K562 (cell line): ENCODE measurements around the gene CCDC85B. TPM values are rescaled to one million over a fixed set of nuclear protein-coding genes. Genes with fewer than 3 reads are reported as not detected.

Source experiments
- CTCF ChIP-seq, 3 experiments: IDR thresholded peaks in 2 of 3; conservative IDR thresholded peaks in 1 of 3; 2 replicates each; pipeline ENCODE4 v1.5.1; 2011 to 2012; ENCODE audit warnings: low read length in 3 of 3, mild to moderate bottlenecking in 3 of 3, control low read depth in 2 of 3, improper control_type of control experiment in 1 of 3, inconsistent platforms in 1 of 3, low read depth in 1 of 3, mixed read lengths in 1 of 3, moderate library complexity in 1 of 3; ENCODE audit not compliant: insufficient read depth in 2 of 3
- E4F1 ChIP-seq: fragments of 250-450 bp; sonication (Bioruptor Pico); IDR thresholded peaks from 2 replicates; pipeline ENCODE4 v1.5.0; 2021; ENCODE audit warnings: mild to moderate bottlenecking, borderline replicate concordance
- FOXO4 ChIP-seq: fragments of 450-650 bp; formaldehyde crosslinking; IDR thresholded peaks from 2 replicates; pipeline ENCODE4 v1.4.0; 2020; ENCODE audit warnings: mild to moderate bottlenecking, moderate library complexity
- GABPA ChIP-seq: fragments of 200-800 bp; sonication (Bioruptor generic); conservative IDR thresholded peaks from 2 replicates; pipeline ENCODE4 v1.6.1; 2016; ENCODE audit warnings: low read depth, missing genetic modification characterization, missing compliant biosample characterization
- HINFP ChIP-seq: fragments of 450-650 bp; conservative IDR thresholded peaks from 2 replicates; pipeline ENCODE4 v1.6.1; 2016; ENCODE audit warnings: missing genetic modification characterization, low read depth, mild to moderate bottlenecking, control low read depth, missing compliant biosample characterization
- HMGN3 ChIP-seq: IDR thresholded peaks from 2 replicates; pipeline ENCODE4 v1.6.1; 2011; ENCODE audit warnings: borderline replicate concordance, low read depth, mild to moderate bottlenecking, mixed read lengths, low read length; ENCODE audit not compliant: insufficient read length; ENCODE audit errors: extremely low read depth
- NRF1 ChIP-seq, 2 experiments: fragments of 450-650 bp; IDR thresholded peaks in 1 of 2; conservative IDR thresholded peaks in 1 of 2; 2 replicates each; pipeline ENCODE4 v1.6.1; 2014; ENCODE audit warnings: mild to moderate bottlenecking in 2 of 2
- SAFB2 ChIP-seq: fragments of 200-400 bp; formaldehyde crosslinking; IDR thresholded peaks from 2 replicates; pipeline ENCODE4 v1.6.1; 2018; ENCODE audit warnings: borderline replicate concordance, low read length, low read depth, moderate library complexity; ENCODE audit not compliant: severe bottlenecking
- SRSF7 ChIP-seq: fragments of 200-400 bp; formaldehyde crosslinking; optimal IDR thresholded peaks from 2 replicates; pipeline ENCODE3; 2017; ENCODE audit warnings: mild to moderate bottlenecking, low read depth, low read length
- THAP12 ChIP-seq: fragments of 250-450 bp; sonication (Bioruptor Pico); IDR thresholded peaks from 2 replicates; pipeline ENCODE4 v1.9.0; 2021; ENCODE audit warnings: mild to moderate bottlenecking, inconsistent platforms
- TRIM25 ChIP-seq: fragments of 450-650 bp; IDR thresholded peaks from 2 replicates; pipeline ENCODE4 v1.7.0; 2016; ENCODE audit warnings: borderline replicate concordance
- ZNF146 ChIP-seq: IDR thresholded peaks from one replicate; pipeline ENCODE4 v1.6.1; 2018; ENCODE audit warnings: missing compliant biosample characterization; ENCODE audit not compliant: unreplicated experiment
- ZZZ3 ChIP-seq: fragments of 450-650 bp; IDR thresholded peaks from 2 replicates; pipeline ENCODE4 v1.6.1; 2016; ENCODE audit warnings: antibody characterized with exemption, mild to moderate bottlenecking, moderate library complexity
- polyA plus RNA-seq, 8 experiments: library from polyadenylated mRNA; depleted of rRNA in 4 of 8; stranded (reverse) in 5 of 8; unstranded in 3 of 8; fragments of >200 nt; fragmentation: Nextera tagmentation in 2 of 8; fragmentation: Illumina TruSeq in 1 of 8; extraction: Ambion mirVana in 2 of 8; extraction: Trizol in 1 of 8; gene quantifications; 2 replicates each; pipeline versions ENCODE4 v1.2.1 to v1.2.3, GENCODE V29; 2011 to 2014; ENCODE audit warnings: inconsistent platforms in 1 of 8, missing spikeins in 1 of 8
- total RNA-seq, 7 experiments: library from RNA; depleted of rRNA in 6 of 7; stranded (reverse); fragments of >200 nt in 6 of 7; fragmentation: Illumina TruSeq in 2 of 7; extraction: Trizol in 2 of 7; gene quantifications; 2 replicates each; pipeline versions ENCODE4 v1.2.1 to v1.2.3, GENCODE V29; 2011 to 2021; ENCODE audit warnings: low replicate concordance in 1 of 7

Gene CCDC85B
- total and polyA plus RNA-seq, 9 of the 15 experiments (the other 6 are each of a cell fraction or from before 2014, with no cell fraction given), result 0.14 to 138 (median 6.2) TPM

GRCh38 chr11:65911682-65912568 lies 21.5 kb downstream of the CCDC85B start (continued):
- TF ChIP-seq NRF1 (conservative IDR thresholded peaks at IDR 0.05 in 1 of 2, IDR thresholded peaks at IDR 0.05 in 1 of 2) (peak; percentile 30 to 43; a peak in 3 of 4 replicates), GABPA (tag) (peak; percentile 58), ZNF146 (CRISPR knock-in tag) (no peak), SRSF7 (no peak), E4F1 (CRISPR knock-in tag) (no peak), ZZZ3 (no peak), SAFB2 (no peak), THAP12 (CRISPR knock-in tag) (no peak), CTCF (IDR thresholded peaks at IDR 0.05 in 2 of 3, conservative IDR thresholded peaks at IDR 0.05 in 1 of 3; ENCODE audit: insufficient read depth in 2 of 3, low read depth in 1 of 3, low read length in 3 of 3) (peak; percentile 55 to 76 (median 58)), FOXO4 (no peak), HMGN3 (no peak), TRIM25 (no peak), HINFP (tag) (no peak)
